Dermis microvascular lymphatic vessel endothelial cell (primary cell): Measurements from ENCODE around the gene CRISPLD2. TPM values are rescaled to one million over a fixed set of nuclear protein-coding genes. Genes with fewer than 3 reads are reported as not detected.
A peak's percentile ranks its signal among the peaks of the same experiment; 100 is the strongest.

Experiments
- DNase-seq, 2 donors: peaks; one replicate each; pipeline versions ENCODE4 v3.0.0 to v3.0.0-alpha.2; 2010; ENCODE audit warnings: low read depth in 2 of 2
- total RNA-seq: library from RNA; depleted of rRNA; stranded (reverse); fragments of >200 nt; gene quantifications from 2 replicates; pipeline ENCODE4 v1.2.1, GENCODE V29; 2014

The CRISPLD2 gene
- total RNA-seq, 1 donor from 2014 or later: under 0.01 TPM

GRCh38 chr16:84800158-84800978 is 19.4 kb upstream of the CRISPLD2 start:
- peak in 1 of 2 donors; percentile 22 for DNase-seq

GRCh38 chr16:84803146-84803545 is 16.6 kb upstream of the CRISPLD2 start:
- DNase-seq: no peak

- no peak for DNase-seq
Measured at GRCh38 chr16:84804326-84804725, 15.5 kb upstream of the CRISPLD2 start.

GRCh38 chr16:84806256-84806889 is 13.4 kb upstream of the CRISPLD2 start:
- peak; percentile 4 to 91 for DNase-seq

GRCh38 chr16:84806890-84807258 is 12.9 kb upstream of the CRISPLD2 start:
- no peak for DNase-seq

GRCh38 chr16:84807776-84808175 is 12.0 kb upstream of the CRISPLD2 start:
- no peak for DNase-seq

GRCh38 chr16:84808826-84809225 is 11.0 kb upstream of the CRISPLD2 start:
- no peak for DNase-seq

GRCh38 chr16:84810518-84811273 is 9.1 kb upstream of the CRISPLD2 start:
- DNase-seq: no peak

GRCh38 chr16:84811529-84811928 is 8.3 kb upstream of the CRISPLD2 start:
- DNase-seq: no peak

- DNase-seq: no peak
Measured at GRCh38 chr16:84813141-84813934, 6.4 kb upstream of the CRISPLD2 start.

GRCh38 chr16:84815462-84815861 is 4.3 kb upstream of the CRISPLD2 start:
- DNase-seq: no peak

GRCh38 chr16:84816023-84816422 is 3.8 kb upstream of the CRISPLD2 start:
- DNase-seq: no peak

- DNase-seq: no peak
Measured at GRCh38 chr16:84816485-84816884, 3.3 kb upstream of the CRISPLD2 start.

- no peak for DNase-seq
Measured at GRCh38 chr16:84817206-84817605, 2.6 kb upstream of the CRISPLD2 start.

GRCh38 chr16:84817613-84818012 is 2.2 kb upstream of the CRISPLD2 start:
- DNase-seq: no peak

- no peak for DNase-seq
Measured at GRCh38 chr16:84818133-84818532, 1.7 kb upstream of the CRISPLD2 start.

GRCh38 chr16:84818989-84819643 is 669 bp upstream of the CRISPLD2 start:
- no peak for DNase-seq

GRCh38 chr16:84820305-84820684 is 510 bp downstream of the CRISPLD2 start:
- no peak for DNase-seq

- no peak for DNase-seq
Measured at GRCh38 chr16:84820771-84821170, 986 bp downstream of the CRISPLD2 start.

GRCh38 chr16:84821179-84821578 is 1.4 kb downstream of the CRISPLD2 start:
- DNase-seq: no peak
